Endodermal cell (in vitro differentiated cells): ENCODE results near the gene TMEM130. TPM values are rescaled to one million over a fixed set of nuclear protein-coding genes. Genes with fewer than 3 reads are reported as not detected.

Experiments
- DNase-seq: peaks from one replicate; pipeline ENCODE4 v3.0.0-alpha.2; 2017
- H3K27ac ChIP-seq: 2 replicates; pipeline ENCODE4 v1.5.1; 2013; ENCODE audit warnings: mild to moderate bottlenecking, low read depth, low read length, moderate library complexity
- H3K27me3 ChIP-seq: 2 replicates; pipeline ENCODE4 v1.6.1; 2013; ENCODE audit warnings: mild to moderate bottlenecking, low read length, moderate library complexity; ENCODE audit not compliant: insufficient read depth, control insufficient read depth, poor library complexity, severe bottlenecking
- H3K36me3 ChIP-seq: 2 replicates; pipeline ENCODE4 v1.7.0; 2013; ENCODE audit warnings: mild to moderate bottlenecking, low read length, moderate library complexity; ENCODE audit not compliant: control insufficient read depth, insufficient read depth
- H3K4me1 ChIP-seq: one replicate; pipeline ENCODE4 v1.7.0; 2013; ENCODE audit warnings: low read length; ENCODE audit not compliant: control insufficient read depth, insufficient read depth
- H3K4me3 ChIP-seq: 2 replicates; pipeline ENCODE4 v1.5.1; 2013; ENCODE audit warnings: mild to moderate bottlenecking, low read length, moderate library complexity
- H3K9ac ChIP-seq: 2 replicates; pipeline ENCODE4 v1.6.1; 2013; ENCODE audit warnings: mild to moderate bottlenecking, low read length, moderate library complexity; ENCODE audit not compliant: poor library complexity, severe bottlenecking; ENCODE audit errors: extremely low read depth
- H3K9me3 ChIP-seq: 2 replicates; pipeline ENCODE4 v1.6.1; 2013; ENCODE audit warnings: mild to moderate bottlenecking, low read length, moderate library complexity; ENCODE audit not compliant: control insufficient read depth
- H3K27ac Mint-ChIP-seq: 2 replicates; pipeline ENCODE4 v1.8.0; 2020; ENCODE audit warnings: mixed read lengths
- H3K27me3 Mint-ChIP-seq: 2 replicates; pipeline ENCODE4 v1.8.0; 2021; ENCODE audit warnings: mild to moderate bottlenecking, mixed read lengths; ENCODE audit not compliant: insufficient read depth
- H3K36me3 Mint-ChIP-seq: 2 replicates; pipeline ENCODE4 v1.8.0; 2020; ENCODE audit warnings: low read depth, mixed read lengths
- H3K4me1 Mint-ChIP-seq: 2 replicates; pipeline ENCODE4 v1.8.0; 2020; ENCODE audit warnings: mixed read lengths
- H3K4me3 Mint-ChIP-seq: 2 replicates; pipeline ENCODE4 v1.8.0; 2020; ENCODE audit warnings: mild to moderate bottlenecking, moderate library complexity, mixed read lengths
- H3K9me3 Mint-ChIP-seq: 2 replicates; pipeline ENCODE4 v1.8.0; 2020; ENCODE audit warnings: mild to moderate bottlenecking, mixed read lengths
- CTCF ChIP-seq: fragments of 200-600 bp; sonication (generic); conservative IDR thresholded peaks from 2 replicates; pipeline ENCODE4 v1.5.0; 2021; ENCODE audit warnings: antibody characterized with exemption, mild to moderate bottlenecking
- WGBS, 2 experiments: methylation state at CpG; one replicate each; pipeline versions ENCODE4 v1.1.5 to v1.1.7; 2013; ENCODE audit warnings: missing lambda C conversion rate in 2 of 2, mixed read lengths in 1 of 2; ENCODE audit not compliant: insufficient coverage in 1 of 2, insufficient read length in 1 of 2; 5-methylcytosine and 5-hydroxymethylcytosine counted together
- total RNA-seq, 2 donors: library from RNA; stranded (reverse); fragmentation: NEBNext Ultra II Directional in 1 of 2; extraction: Animal tissue kit (Norgen Biotek cat#: 25700) in 1 of 2; gene quantifications; 2 replicates in 1 of 2; 3 replicates in 1 of 2; pipeline ENCODE4 v1.2.1, GENCODE V29; 2021

The TMEM130 gene
- total RNA-seq, 2 donors from 2014 or later, result 0.15 TPM; not detected in 1

GRCh38 chr7:98899816-98900215 is 30.0 kb upstream of the TMEM130 start:
- H3K27me3 ChIP-seq, result no peaks in the 10 kb centered on the region
- H3K4me3 Mint-ChIP-seq, result no peak overlapping the region
- peaks cover 90% of the 10 kb centered on the region for H3K36me3 Mint-ChIP-seq
- peaks cover 90% of the 10 kb centered on the region for H3K36me3 ChIP-seq
- DNase-seq, result no peak
- peaks cover 6% of the 10 kb centered on the region for H3K9me3 ChIP-seq
- no peak overlapping the region for H3K4me3 ChIP-seq
- no peaks in the 10 kb centered on the region for H3K27me3 Mint-ChIP-seq
- H3K4me1 ChIP-seq, result no peaks in the 10 kb centered on the region
- no peak for TF ChIP-seq CTCF
- H3K9ac ChIP-seq, result no peak overlapping the region
- WGBS, 2 experiments, result 96 to 98% methylated on average over 7 of the region's 7 CpGs
- no peak overlapping the region for H3K27ac ChIP-seq
- H3K4me1 Mint-ChIP-seq, result no peaks in the 10 kb centered on the region
- H3K27ac Mint-ChIP-seq, result no peak overlapping the region
- H3K9me3 Mint-ChIP-seq, result peaks cover 3% of the 10 kb centered on the region

GRCh38 chr7:98892609-98893008 is 22.8 kb upstream of the TMEM130 start:
- Histone ChIP-seq H3K27ac (no peak overlapping the region), H3K4me3 (no peak overlapping the region), H3K9ac (no peak overlapping the region), H3K36me3 (peaks cover 78% of the 10 kb centered on the region), H3K4me1 (no peaks in the 10 kb centered on the region), H3K9me3 (peaks cover 9% of the 10 kb centered on the region), H3K27me3 (no peaks in the 10 kb centered on the region)
- no peaks in the 10 kb centered on the region for H3K4me1 Mint-ChIP-seq
- no peak for TF ChIP-seq CTCF
- DNase-seq, result no peak
- peaks cover 73% of the 10 kb centered on the region for H3K36me3 Mint-ChIP-seq
- no peaks in the 10 kb centered on the region for H3K9me3 Mint-ChIP-seq
- WGBS, 2 experiments, result 96% methylated on average over 7 of the region's 7 CpGs
- peaks cover 2% of the 10 kb centered on the region for H3K27me3 Mint-ChIP-seq
- H3K27ac Mint-ChIP-seq, result no peak overlapping the region
- H3K4me3 Mint-ChIP-seq, result no peak overlapping the region

GRCh38 chr7:98887038-98887437 is 17.2 kb upstream of the TMEM130 start:
- DNase-seq, result no peak
- no peaks in the 10 kb centered on the region for H3K27me3 ChIP-seq
- TF ChIP-seq CTCF, result no peak
- no peaks in the 10 kb centered on the region for H3K4me1 ChIP-seq
- Mint-ChIP-seq H3K4me3 (no peak overlapping the region), H3K27me3 (peaks cover 2% of the 10 kb centered on the region), H3K27ac (no peak overlapping the region), H3K9me3 (no peaks in the 10 kb centered on the region), H3K4me1 (no peaks in the 10 kb centered on the region), H3K36me3 (peaks cover 69% of the 10 kb centered on the region)
- H3K9ac ChIP-seq, result no peak overlapping the region
- H3K9me3 ChIP-seq, result peaks cover 9% of the 10 kb centered on the region
- no peak overlapping the region for H3K4me3 ChIP-seq
- no peak overlapping the region for H3K27ac ChIP-seq
- H3K36me3 ChIP-seq, result peaks cover 82% of the 10 kb centered on the region
